ENCODE data around the gene HSPA2. TPM values are rescaled to one million over a fixed set of nuclear protein-coding genes. Genes with fewer than 3 reads are reported as not detected.

HSPA2 gene
- total and polyA plus RNA-seq, 2 of the 13 experiments (the other 11 are each of a cell fraction or from before 2014, with no cell fraction given) = 0.15 to 0.27 TPM

DNA sequence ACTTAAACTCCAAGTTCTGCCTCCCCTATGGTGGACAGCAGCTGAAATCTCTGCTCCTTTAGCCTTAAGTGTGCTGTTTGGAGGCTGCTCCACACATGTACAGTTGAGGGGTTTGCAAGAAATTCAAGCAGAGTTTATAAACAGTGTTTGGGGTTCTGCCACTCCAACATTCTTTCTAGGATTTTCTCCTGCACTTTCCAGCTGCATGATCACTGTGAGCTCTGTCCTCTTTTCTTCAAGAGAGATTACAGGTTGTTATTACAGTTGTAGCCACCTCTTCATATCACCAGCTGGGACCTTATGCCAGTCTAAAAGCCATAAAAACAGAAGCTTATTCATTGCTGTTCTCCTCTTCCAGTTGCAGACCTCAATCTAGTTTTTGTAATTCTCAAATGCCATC, 45.3 kb upstream of the HSPA2 start:
- BruUV-seq (replicated peaks) = no TSS peak
- Histone ChIP-seq H3K4me1 (ENCODE audit: insufficient read depth, low read length) (peaks cover 7% of the 10 kb centered on the region), H3K27ac (ENCODE audit: extremely low read length, insufficient read depth, low read length) (no peak overlapping the region), H3K9ac (ENCODE audit: insufficient read depth, low read depth, low read length) (no peak overlapping the region), H3K79me2 (ENCODE audit: insufficient read depth, low read length) (no peaks in the 10 kb centered on the region), H3K9me3 (ENCODE audit: low read length) (no peaks in the 10 kb centered on the region), H4K20me1 (ENCODE audit: insufficient read depth, low read length) (no peaks in the 10 kb centered on the region), H3K4me2 (ENCODE audit: low read depth, low read length) (no peak overlapping the region), H3K4me3 (replicated peaks in 1 of 3; ENCODE audit: insufficient read depth in 1 of 3, low read depth in 2 of 3, low read length in 3 of 3) (no peak overlapping the region), H3K27me3 (ENCODE audit: control insufficient read depth in 1 of 2, insufficient read depth in 2 of 2, low read length in 2 of 2) (no peaks in the 10 kb centered on the region), H3K36me3 (replicated peaks in 1 of 2; ENCODE audit: control insufficient read depth in 1 of 2, insufficient read depth in 2 of 2, low read length in 2 of 2) (0 out of 5 replicates have a peak, but pooled peaks cover 0 to 2% of the 10 kb centered on the region in 2 experiments), H2AFZ (ENCODE audit: low read length) (no peak overlapping the region)
- CTCF ChIA-PET (ENCODE audit: low intra/inter-chr PET ratio, low total read pairs) = no interaction called here
- POLR2A ChIA-PET = interaction anchor here (0.6 to 1.1 kb wide), 2 partner anchors 9 to 520 kb away, joined by 3 to 4 read pairs; partner anchors contain the start of gene ZBTB1
- no peak for DNase-seq (ENCODE audit: low spot score)
- intact Hi-C loops (cut with micrococcal nuclease; ENCODE audit: unreplicated experiment) (no loop called here), in situ Hi-C loops (cut with HindIII; ENCODE audit: extremely low pct_ligation_motif_present, low pct_unique_long_range_greater_than_20kb) (no loop called here)
- TF ChIP-seq SP4 (CRISPR knock-in tag; IDR thresholded peaks at IDR 0.05) (no peak), ZNF256 (CRISPR knock-in tag; conservative IDR thresholded peaks at IDR 0.05) (no peak), PAF1 (CRISPR knock-in tag; IDR thresholded peaks at IDR 0.05) (no peak), ZNF350 (CRISPR knock-in tag; IDR thresholded peaks at IDR 0.05; ENCODE audit: borderline replicate concordance, low read depth) (no peak), MAFK (conservative IDR thresholded peaks at IDR 0.05 in 1 of 2, IDR thresholded peaks at IDR 0.05 in 1 of 2; ENCODE audit: low read length in 2 of 2) (no peak), FLYWCH1 (CRISPR knock-in tag; IDR thresholded peaks at IDR 0.05) (no peak), ZNF607 (CRISPR knock-in tag; IDR thresholded peaks at IDR 0.05; ENCODE audit: borderline replicate concordance) (no peak), GMEB1 (CRISPR knock-in tag; IDR thresholded peaks at IDR 0.05; ENCODE audit: borderline replicate concordance) (no peak), ZNF557 (CRISPR knock-in tag; IDR thresholded peaks at IDR 0.05) (no peak), KMT2A (CRISPR knock-in tag; IDR thresholded peaks at IDR 0.05) (no peak), ZFP36L1 (CRISPR knock-in tag; IDR thresholded peaks at IDR 0.05) (no peak), ZNF788 (CRISPR knock-in tag; IDR thresholded peaks at IDR 0.05; ENCODE audit: borderline replicate concordance) (no peak), MIER3 (CRISPR knock-in tag; IDR thresholded peaks at IDR 0.05; ENCODE audit: borderline replicate concordance) (no peak)
- TF ChIP-seq, protein P1, sequence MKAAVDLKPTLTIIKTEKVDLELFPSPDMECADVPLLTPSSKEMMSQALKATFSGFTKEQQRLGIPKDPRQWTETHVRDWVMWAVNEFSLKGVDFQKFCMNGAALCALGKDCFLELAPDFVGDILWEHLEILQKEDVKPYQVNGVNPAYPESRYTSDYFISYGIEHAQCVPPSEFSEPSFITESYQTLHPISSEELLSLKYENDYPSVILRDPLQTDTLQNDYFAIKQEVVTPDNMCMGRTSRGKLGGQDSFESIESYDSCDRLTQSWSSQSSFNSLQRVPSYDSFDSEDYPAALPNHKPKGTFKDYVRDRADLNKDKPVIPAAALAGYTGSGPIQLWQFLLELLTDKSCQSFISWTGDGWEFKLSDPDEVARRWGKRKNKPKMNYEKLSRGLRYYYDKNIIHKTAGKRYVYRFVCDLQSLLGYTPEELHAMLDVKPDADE (CRISPR knock-in tag; IDR thresholded peaks at IDR 0.05) = no peak
- ATAC-seq = no peak
- FAIRE-seq = no peak
